Measurements from ENCODE around the gene DSC3.

- TF ChIP-seq CTCF (IDR thresholded peaks at IDR 0.05; ENCODE audit: poor library complexity) (peak; percentile 34), EZH2 (IDR thresholded peaks at IDR 0.05; ENCODE audit: borderline replicate concordance) (no peak)
These were observed 43.4 kb downstream of the DSC3 start for GRCh38 chr18:30999186-30999585.

Measured in hepatocyte (in vitro differentiated cells).